Smooth muscle cell (in vitro differentiated cells): ENCODE measurements around the gene LARP7. TPM values are rescaled to one million over a fixed set of nuclear protein-coding genes. Genes with fewer than 3 reads are reported as not detected.

Experiments used
- microRNA counts: library from miRNA; unstranded; fragments of <30 nt; microRNA quantifications from one replicate; lab custom pipeline; 2016
- microRNA-seq: library from miRNA; unstranded; fragments of <30 nt; microRNA quantifications from one replicate; pipeline ENCODE4, GENCODE V29; 2016; ENCODE audit warnings: borderline number of aligned reads
- polyA plus RNA-seq: library from polyadenylated mRNA; unstranded; fragments of >200 nt; fragmentation: Nextera tagmentation; extraction: Ambion mirVana; gene quantifications from 2 replicates; pipeline ENCODE4 v1.2.1, GENCODE V29; 2016
- small RNA-seq: library from RNA; depleted of rRNA; stranded (forward); fragments of <200 nt; gene quantifications from one replicate; pipeline ENCODE3, GENCODE V24; 2014
- total RNA-seq: library from RNA; depleted of rRNA; stranded (reverse); fragments of >200 nt; gene quantifications from 2 replicates; pipeline ENCODE4 v1.2.3, GENCODE V29; 2014

Gene LARP7
- total and polyA plus RNA-seq, 2 experiments from 2014 or later = 25.2 to 29.4 TPM

MicroRNAs within 50 kb of the gene (microRNA counts, 767-probe panel; counts per million panel counts)
- microRNA hsa-miR-302a-3p (lab: Ali Mortazavi, UCI) (183 counts per million), microRNA hsa-miR-302b-3p (lab: Ali Mortazavi, UCI) (183 counts per million), microRNA hsa-miR-302c-3p (lab: Ali Mortazavi, UCI) (183 counts per million), microRNA hsa-miR-302d-3p (lab: Ali Mortazavi, UCI) (7,725 counts per million, percentile 51 among the panel's probes with 10 or more counts), microRNA hsa-miR-367-3p (lab: Ali Mortazavi, UCI) (183 counts per million)

Small RNAs within 50 kb of the gene (microRNA-seq; reads per million reads assigned to microRNA genes)
- gene MIR302A (3,903 reads per million, percentile 90 among the genes with 10 or more reads in this experiment), gene MIR302B (3,035 reads per million, percentile 87 among the genes with 10 or more reads in this experiment), gene MIR302C (928 reads per million, percentile 79 among the genes with 10 or more reads in this experiment), gene MIR302D (3,356 reads per million, percentile 88 among the genes with 10 or more reads in this experiment), gene MIR367 (not detected)

Small RNAs within 50 kb of the gene (small RNA-seq; reads per million reads assigned to genes)
- gene MIR302A = 6.1 reads per million, percentile 67 among the genes with 10 or more reads in this experiment
- gene MIR302C = 0.63 reads per million, percentile 22 among the genes with 10 or more reads in this experiment
- 1.6 reads per million, percentile 39 among the genes with 10 or more reads in this experiment for gene MIR302D
- not detected for gene MIR367
- not detected for gene WRBP1

Other genes with a start within 250 kb of the LARP7 start
- not detected in 2 replicates for gene NEUROG2, start 121.0 kb upstream of the LARP7 start, total RNA-seq
- gene NEUROG2, start 121.0 kb upstream of the LARP7 start, polyA plus RNA-seq = not detected in 2 replicates
- 7.9 and 14.4 TPM in 2 replicates for gene ZGRF1, start 234 bp upstream of the LARP7 start, total RNA-seq
- 3.3 and 5.6 TPM in 2 replicates for gene ZGRF1, start 234 bp upstream of the LARP7 start, polyA plus RNA-seq